Spleen (tissue), 11 donors: ENCODE results near the gene AP5Z1. TPM values are rescaled to one million over a fixed set of nuclear protein-coding genes. Genes with fewer than 3 reads are reported as not detected.

ENCODE experiments used
- DNase-seq: peaks from one replicate; pipeline ENCODE4 v3.0.0-alpha.2; 2020
- H3K27ac ChIP-seq, 8 donors: fragments of 200-600 bp; sonication (generic) in 7 of 8; 1 replicate in 4 of 8; 2 replicates in 4 of 8; pipeline versions ENCODE4 v1.5.0 to v1.8.0; 2016 to 2021; ENCODE audit warnings: inconsistent platforms in 4 of 8, mild to moderate bottlenecking in 4 of 8, moderate library complexity in 1 of 8
- H3K27me3 ChIP-seq, 7 donors: fragments of 200-600 bp; sonication (generic) in 6 of 7; replicated peaks in 1 of 7; 1 replicate in 4 of 7; 2 replicates in 3 of 7; pipeline versions ENCODE4 v1.5.0 to v1.8.0; 2016 to 2021; ENCODE audit warnings: inconsistent platforms in 3 of 7, mild to moderate bottlenecking in 1 of 7
- H3K36me3 ChIP-seq, 6 donors: fragments of 200-600 bp; sonication (generic) in 5 of 6; 1 replicate in 4 of 6; 2 replicates in 2 of 6; pipeline versions ENCODE4 v1.5.0 to v1.8.0; 2016 to 2021; ENCODE audit warnings: inconsistent platforms in 2 of 6
- H3K4me1 ChIP-seq, 6 donors: fragments of 200-600 bp; sonication (generic) in 5 of 6; 1 replicate in 3 of 6; 2 replicates in 3 of 6; pipeline versions ENCODE4 v1.5.0 to v1.8.0; 2016 to 2021; ENCODE audit warnings: inconsistent platforms in 3 of 6
- H3K4me3 ChIP-seq, 8 donors: fragments of 200-600 bp; sonication (generic) in 7 of 8; 1 replicate in 4 of 8; 2 replicates in 4 of 8; pipeline versions ENCODE4 v1.5.0 to v1.8.0; 2016 to 2021; ENCODE audit warnings: inconsistent platforms in 4 of 8, mild to moderate bottlenecking in 4 of 8, moderate library complexity in 2 of 8
- H3K9me3 ChIP-seq, 8 donors: fragments of 200-600 bp; sonication (generic) in 7 of 8; 1 replicate in 4 of 8; 2 replicates in 4 of 8; pipeline versions ENCODE4 v1.5.0 to v1.8.0; 2016 to 2021; ENCODE audit warnings: inconsistent platforms in 4 of 8
- CTCF ChIP-seq, 11 experiments: fragments of 200-600 bp in 7 of 11; fragments of 450-650 bp in 4 of 11; sonication (generic) in 4 of 11; IDR thresholded peaks in 8 of 11; conservative IDR thresholded peaks in 3 of 11; 1 replicate in 7 of 11; 2 replicates in 4 of 11; pipeline versions ENCODE4 v1.4.0 to v1.8.0; 2016 to 2021; ENCODE audit warnings: antibody characterized with exemption in 11 of 11, inconsistent platforms in 4 of 11, mild to moderate bottlenecking in 1 of 11
- POLR2A ChIP-seq, 3 donors: fragments of 450-650 bp; IDR thresholded peaks; one replicate each; pipeline ENCODE4 v1.5.1; 2017; ENCODE audit warnings: antibody characterized with exemption in 3 of 3, mild to moderate bottlenecking in 1 of 3
- POLR2AphosphoS5 ChIP-seq, 3 donors: sonication (generic); formaldehyde crosslinking; IDR thresholded peaks; one replicate each; pipeline ENCODE4 v1.5.1; 2017; ENCODE audit warnings: antibody characterized with exemption in 3 of 3
- whole genome bisulfite sequencing, 5 donors: extraction: QIAGEN DNeasy Blood & Tissue Kit in 3 of 5; methylation state at CpG; one replicate each; pipeline versions ENCODE4 v1.1.5 to v1.1.7; 2013 to 2018; 5-methylcytosine and 5-hydroxymethylcytosine counted together
- intact Hi-C: fragments of 100-400 bp; cut with DNase I; formaldehyde crosslinking; loops from one replicate; pipeline ENCODE4 v1.15.0; 2023; ENCODE audit warnings: low total_unique reads
- polyA plus RNA-seq, 3 donors: library from polyadenylated mRNA; stranded (reverse); fragments of 200-250 nt; gene quantifications; one replicate each; pipeline ENCODE4 v1.2.1, GENCODE V29; 2013
- total RNA-seq, 7 donors: library from RNA; depleted of rRNA in 3 of 7; stranded (reverse); fragments of >200 nt in 3 of 7; fragmentation: NEBNext Ultra II Directional in 4 of 7; extraction: Animal tissue kit (Norgen Biotek cat#: 25700) in 4 of 7; gene quantifications; one replicate each; pipeline versions ENCODE4 v1.1.0 to v1.2.1, GENCODE V29; 2016 to 2021
- donor health status: healthy with polysubstance abuse.
- donor health status: DM: no; HTN: no; CAD: no; lungs with moderate emphysema.
- donor health status: DM: no; HTN: no; CAD: no.
- donor health status: Bipolar disorder and iron deficiency.
- donor health status: healthy.
- donor health status: DM: no; HTN: no; CAD: no.
- donor health status: DM: yes; HTN: yes; CAD: no.

The AP5Z1 gene
- total and polyA plus RNA-seq, 10 donors, result 39.3 to 156 (median 64.7) TPM

- H3K27me3 ChIP-seq, result no peaks in the 10 kb centered on the region
- H3K9me3 ChIP-seq, result no peaks in the 10 kb centered on the region
- peaks cover 7 to 92% (median 84%) of the 10 kb centered on the region in 6 donors for H3K36me3 ChIP-seq
- peak; percentile 67 for DNase-seq
- no peak overlapping the region for H3K4me3 ChIP-seq
- 86 to 95% (median 93%) methylated on average over 8 to 16 of the region's 16 CpGs for WGBS, 5 donors
- TF ChIP-seq CTCF (IDR thresholded peaks at IDR 0.05 in 8 of 11, conservative IDR thresholded peaks at IDR 0.05 in 3 of 11), result no peak
- no peak for TF ChIP-seq POLR2A (IDR thresholded peaks at IDR 0.05)
- no peak for TF ChIP-seq POLR2AphosphoS5 (IDR thresholded peaks at IDR 0.05)
- H3K4me1 ChIP-seq, result peaks cover 0 to 20% (median 6%) of the 10 kb centered on the region in 6 donors
- intact Hi-C loops, result no loop called here
- no peak overlapping the region for H3K27ac ChIP-seq
These were observed 7.8 kb downstream of the AP5Z1 start for GRCh38 chr7:4783292-4783652.

GRCh38 chr7:4783762-4784351 lies 8.4 kb downstream of the AP5Z1 start:
- 91 to 97% (median 94%) methylated on average over 25 to 40 of the region's 40 CpGs for WGBS, 5 donors
- Histone ChIP-seq H3K27me3 (no peaks in the 10 kb centered on the region), H3K4me1 (peaks cover 0 to 15% (median 3%) of the 10 kb centered on the region in 6 donors), H3K27ac (no peak overlapping the region), H3K36me3 (peaks cover 7 to 96% (median 90%) of the 10 kb centered on the region in 6 donors), H3K4me3 (no peak overlapping the region), H3K9me3 (no peaks in the 10 kb centered on the region)
- TF ChIP-seq POLR2AphosphoS5 (IDR thresholded peaks at IDR 0.05) (peak in 1 of 3 donors; percentile 47), POLR2A (IDR thresholded peaks at IDR 0.05) (no peak)
- intact Hi-C loops, result no loop called here
- DNase-seq, result peak; percentile 71

- intact Hi-C loops, result no loop called here
- H3K4me1 ChIP-seq, result peaks cover 0 to 6% (median under 1%) of the 10 kb centered on the region in 6 donors
- peaks cover 7 to 100% (median 97%) of the 10 kb centered on the region in 6 donors for H3K36me3 ChIP-seq
- H3K27me3 ChIP-seq, result no peaks in the 10 kb centered on the region
- no peak overlapping the region for H3K27ac ChIP-seq
- 89 to 96% (median 95%) methylated on average over 8 to 19 of the region's 19 CpGs for WGBS, 5 donors
- no peaks in the 10 kb centered on the region for H3K9me3 ChIP-seq
- DNase-seq, result peak; percentile 75
- H3K4me3 ChIP-seq, result no peak overlapping the region
- no peak for TF ChIP-seq CTCF (IDR thresholded peaks at IDR 0.05 in 8 of 11, conservative IDR thresholded peaks at IDR 0.05 in 3 of 11)
- peak in 1 of 3 donors; percentile 40 for TF ChIP-seq POLR2AphosphoS5 (IDR thresholded peaks at IDR 0.05)
These were observed 9.4 kb downstream of the AP5Z1 start for GRCh38 chr7:4784799-4785198.

- intact Hi-C loops, result no loop called here
These were observed 9.9 kb downstream of the AP5Z1 start for GRCh38 chr7:4785371-4785770.

More at GRCh38 chr7:4785371-4785770, 9.9 kb downstream of the AP5Z1 start:
- WGBS, 5 donors, result 91 to 94% (median 93%) methylated on average over 15 to 20 of the region's 20 CpGs
- peak; percentile 68 for DNase-seq
- Histone ChIP-seq H3K9me3 (no peaks in the 10 kb centered on the region), H3K4me1 (peaks cover 0 to under 1% (median 0%) of the 10 kb centered on the region in 6 donors), H3K27me3 (no peaks in the 10 kb centered on the region), H3K27ac (no peak overlapping the region), H3K36me3 (peaks cover 7 to 100% (median 97%) of the 10 kb centered on the region in 6 donors), H3K4me3 (no peak overlapping the region)
- TF ChIP-seq POLR2A (IDR thresholded peaks at IDR 0.05) (no peak), CTCF (IDR thresholded peaks at IDR 0.05 in 8 of 11, conservative IDR thresholded peaks at IDR 0.05 in 3 of 11) (no peak), POLR2AphosphoS5 (IDR thresholded peaks at IDR 0.05) (no peak)
